ENCODE measurements around the gene PLXNB1.

PLXNB1 gene

GRCh38 chr3:48435223-48435595, 5.3 kb upstream of the PLXNB1 start:
- no peak for DNase-seq (ENCODE audit: low read depth, low spot score)

DNA sequence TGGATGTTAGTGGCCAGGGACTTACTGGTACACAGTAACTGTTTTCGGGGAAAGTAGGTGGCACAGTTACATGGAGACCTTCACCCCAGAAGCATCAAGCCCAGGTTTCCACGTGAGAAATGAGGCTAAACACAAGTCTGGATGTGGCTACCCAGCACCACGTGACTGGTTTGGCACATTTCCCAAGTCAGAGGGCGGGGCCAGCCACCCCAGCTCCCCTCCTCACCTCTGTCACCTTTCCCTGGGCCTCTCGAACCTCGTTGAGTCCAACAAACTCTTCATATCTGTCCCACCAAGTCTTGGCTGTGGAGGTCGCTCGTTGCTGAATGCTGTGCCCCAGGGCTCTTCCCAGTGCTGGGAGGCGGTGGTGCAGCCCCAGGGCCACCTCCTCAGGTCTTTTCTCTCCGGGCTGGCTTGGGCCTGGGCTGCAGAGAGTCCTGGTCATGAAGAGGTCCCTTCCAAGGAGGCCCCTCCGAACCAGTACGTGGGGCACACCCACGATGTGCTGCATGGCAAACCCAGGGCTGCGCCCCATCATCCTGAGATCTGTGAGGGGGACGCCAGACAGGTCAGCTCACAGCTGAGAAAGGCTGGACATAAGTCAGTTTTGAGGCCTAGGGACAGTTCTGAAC, 4.8 kb upstream of the PLXNB1 start:
- no peak for DNase-seq (ENCODE audit: low read depth, low spot score)

DNA sequence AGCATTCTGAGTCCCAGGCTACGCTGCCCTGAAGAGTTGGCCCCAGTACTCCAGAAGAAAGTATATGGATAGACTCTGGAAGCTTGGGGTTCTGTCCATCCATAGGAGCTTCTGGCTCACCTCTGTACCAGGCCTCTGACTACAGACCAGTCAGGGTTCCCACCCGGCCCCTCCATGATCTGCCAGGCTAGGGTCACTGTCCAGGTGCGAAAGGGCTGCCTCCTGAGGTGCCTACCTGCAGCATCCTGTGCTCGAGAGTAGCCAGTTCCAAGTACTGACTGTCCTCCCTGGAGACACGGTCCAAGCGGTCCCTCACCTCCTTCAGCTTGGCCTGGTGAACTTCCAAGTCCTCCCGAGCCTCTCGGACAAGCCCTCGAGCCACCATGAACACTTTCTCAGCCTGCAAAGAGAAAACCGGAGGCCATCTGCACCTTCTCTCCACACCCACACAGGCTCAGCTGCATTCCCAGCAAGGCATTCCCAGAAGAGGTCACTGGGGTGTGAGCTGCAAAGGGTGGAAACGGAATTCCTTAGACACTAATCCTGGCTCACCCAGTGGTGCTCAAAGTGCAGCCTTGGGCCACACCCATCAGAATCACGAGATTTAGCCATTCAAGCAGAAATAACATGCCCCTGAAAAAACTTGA, 3.7 kb upstream of the PLXNB1 start:
- no peak for DNase-seq (ENCODE audit: low read depth, low spot score)

DNA sequence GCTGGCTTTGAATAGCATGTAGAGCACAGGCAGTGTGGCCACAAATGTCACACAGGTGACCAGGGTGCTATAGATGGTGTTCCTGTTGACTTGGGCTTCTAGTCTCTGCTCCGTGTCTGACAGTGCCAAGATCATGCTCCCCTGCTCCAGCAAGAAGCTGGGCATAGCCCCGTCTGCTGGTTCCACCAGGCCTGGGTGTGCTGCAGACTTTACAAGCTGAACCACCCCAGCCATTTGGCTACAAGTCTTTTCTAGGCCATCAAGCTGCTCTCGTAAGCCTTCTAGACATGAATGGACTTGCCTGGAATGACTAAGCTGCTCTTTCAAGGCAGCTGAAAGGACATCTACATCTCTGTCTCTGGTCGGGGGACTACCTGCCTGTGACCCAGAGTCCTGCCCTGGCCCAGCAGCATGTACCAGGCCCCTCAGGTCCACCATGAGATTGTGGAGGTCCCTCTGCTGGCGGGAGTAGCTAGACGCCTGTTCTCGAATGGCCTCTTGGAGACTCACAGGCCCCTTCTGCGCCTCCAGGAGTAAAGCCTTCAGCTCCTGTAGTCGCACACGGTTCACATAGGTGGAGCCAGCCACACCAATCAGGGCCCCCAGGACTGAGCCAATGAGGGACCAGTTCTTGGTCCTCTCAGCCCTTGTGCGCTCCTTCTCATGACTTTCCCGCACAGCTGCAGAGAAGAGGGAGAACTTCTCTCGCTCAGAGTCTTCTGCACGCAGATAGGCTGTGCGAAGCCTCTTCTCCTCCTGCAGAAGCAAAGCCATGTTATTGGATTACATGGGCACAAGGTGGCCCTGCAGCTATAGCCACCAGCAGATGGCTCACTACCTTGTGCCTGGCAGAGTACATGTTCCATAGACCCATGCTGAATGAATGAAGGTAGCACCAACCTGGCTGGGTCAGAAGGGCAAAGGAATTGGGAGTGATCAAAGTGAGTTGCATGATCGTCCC, 2.8 kb upstream of the PLXNB1 start:
- DNase-seq (ENCODE audit: low read depth, low spot score) = no peak

GRCh38 chr3:48431224-48432029, 1.5 kb upstream of the PLXNB1 start:
- no peak for DNase-seq (ENCODE audit: low read depth, low spot score)

DNA sequence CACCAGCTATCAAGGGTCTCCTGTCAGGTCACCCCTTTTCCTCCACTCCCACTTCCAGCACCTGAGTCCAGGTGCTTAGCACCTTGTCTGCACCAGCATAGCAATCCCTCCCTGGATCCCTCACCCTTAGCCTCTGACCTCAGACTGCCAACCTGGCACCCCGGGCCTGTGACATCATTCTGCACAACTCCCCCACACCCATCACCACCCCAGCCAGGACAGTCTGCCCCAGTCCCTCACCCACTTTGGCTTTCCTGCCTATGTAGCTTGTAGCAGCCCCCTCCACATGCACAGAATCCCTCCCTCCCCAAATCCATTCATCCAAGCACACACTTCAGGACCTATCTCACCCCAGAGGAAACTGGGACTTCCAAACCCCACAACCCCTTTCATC, 819 bp upstream of the PLXNB1 start:
- no peak for DNase-seq (ENCODE audit: low read depth, low spot score)

- no peak for DNase-seq (ENCODE audit: low read depth, low spot score)
These were observed 448 bp downstream of the PLXNB1 start for GRCh38 chr3:48429317-48429959.

- DNase-seq (ENCODE audit: low read depth, low spot score) = no peak
These were observed 1.1 kb downstream of the PLXNB1 start for GRCh38 chr3:48428572-48429316.

GRCh38 chr3:48428088-48428571, 1.8 kb downstream of the PLXNB1 start:
- DNase-seq (ENCODE audit: low read depth, low spot score) = no peak

DNA sequence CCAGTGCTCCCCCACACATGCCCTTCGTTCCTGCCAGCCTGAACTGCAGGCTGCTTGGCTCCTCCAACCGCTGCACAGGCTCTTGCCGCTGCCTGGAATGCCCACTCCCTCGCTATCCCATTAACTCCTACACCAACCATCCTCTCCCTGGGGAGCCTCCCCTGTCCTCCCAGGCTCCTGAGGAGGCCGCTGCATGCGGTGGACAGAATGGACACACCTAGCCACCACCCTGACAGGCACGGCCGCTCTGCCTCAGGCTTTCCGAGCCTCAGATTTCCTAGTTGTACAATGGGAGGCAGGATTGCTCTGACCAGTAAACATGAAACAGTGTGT, 2.3 kb downstream of the PLXNB1 start:
- no peak for DNase-seq (ENCODE audit: low read depth, low spot score)

- no peak for DNase-seq (ENCODE audit: low read depth, low spot score)
These were observed 2.8 kb downstream of the PLXNB1 start for GRCh38 chr3:48426944-48427629.

- no peak for DNase-seq (ENCODE audit: low read depth, low spot score)
These were observed 3.4 kb downstream of the PLXNB1 start for GRCh38 chr3:48426401-48426909.

DNA sequence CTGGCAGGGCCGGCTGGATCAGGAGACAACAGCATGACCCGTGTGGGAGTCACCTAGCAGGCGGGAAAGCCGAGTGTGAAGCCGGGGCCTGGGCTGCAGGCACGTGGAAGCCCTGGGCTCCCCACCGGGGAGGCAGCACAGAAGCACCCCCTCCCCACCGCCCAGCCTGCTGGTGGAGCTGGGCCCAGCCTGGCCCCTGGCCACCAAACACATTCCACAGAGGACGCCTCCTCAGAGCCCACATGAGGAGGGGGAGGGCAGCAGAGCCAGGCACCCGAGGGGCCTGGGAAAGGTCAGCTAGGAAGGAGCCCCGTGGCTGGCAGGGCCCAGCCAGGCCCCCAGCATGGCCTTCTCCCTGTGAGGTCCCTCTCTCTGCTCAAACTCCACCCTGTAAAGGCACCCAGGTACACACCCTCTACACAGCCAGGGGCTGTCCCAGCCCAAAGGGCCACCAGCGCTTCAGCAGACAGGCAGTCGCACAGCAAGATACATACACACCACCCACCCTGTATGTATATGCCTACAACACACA, 4.5 kb downstream of the PLXNB1 start:
- no peak for DNase-seq (ENCODE audit: low read depth, low spot score)

DNA sequence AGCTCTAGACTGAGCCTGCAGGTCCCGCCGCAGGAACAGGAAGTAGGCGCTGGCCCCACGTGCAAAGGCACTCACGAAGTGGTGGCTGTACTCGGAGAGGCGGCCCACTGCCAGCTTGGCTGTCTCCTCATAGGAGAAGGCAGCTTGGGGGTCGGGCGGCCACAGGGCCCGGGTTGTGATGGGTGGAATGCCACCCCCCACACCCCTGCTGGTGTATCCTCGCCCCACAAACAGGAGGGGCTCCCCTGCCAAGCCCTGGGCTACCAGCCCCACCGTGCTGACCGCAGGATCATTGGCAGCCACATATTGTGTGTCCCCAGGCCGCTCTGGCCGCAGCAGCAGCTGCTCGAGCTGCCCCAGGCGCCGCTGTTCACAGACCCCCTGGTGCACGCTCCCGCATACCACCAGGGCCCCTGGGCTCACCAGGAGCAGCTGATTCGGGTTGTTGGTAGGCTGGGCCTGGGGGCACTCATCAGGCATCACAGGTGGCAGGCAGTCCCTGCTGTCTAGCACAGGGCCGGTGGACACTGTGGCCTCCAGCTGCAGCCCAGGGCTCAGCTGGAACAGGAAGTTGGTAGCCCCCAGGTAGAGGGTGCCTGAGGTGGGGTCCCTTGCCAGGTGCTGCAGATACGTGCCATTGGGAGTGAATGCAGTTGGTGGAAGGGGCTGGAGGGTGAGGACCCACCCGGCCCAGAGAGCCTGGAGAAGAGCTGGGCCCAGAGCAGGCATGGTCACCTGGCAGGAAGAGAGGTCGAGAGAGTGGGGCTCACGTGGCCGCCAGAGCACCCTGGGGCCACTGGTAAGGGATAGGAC, 5.8 kb downstream of the PLXNB1 start:
- DNase-seq (ENCODE audit: low read depth, low spot score) = no peak

DNA sequence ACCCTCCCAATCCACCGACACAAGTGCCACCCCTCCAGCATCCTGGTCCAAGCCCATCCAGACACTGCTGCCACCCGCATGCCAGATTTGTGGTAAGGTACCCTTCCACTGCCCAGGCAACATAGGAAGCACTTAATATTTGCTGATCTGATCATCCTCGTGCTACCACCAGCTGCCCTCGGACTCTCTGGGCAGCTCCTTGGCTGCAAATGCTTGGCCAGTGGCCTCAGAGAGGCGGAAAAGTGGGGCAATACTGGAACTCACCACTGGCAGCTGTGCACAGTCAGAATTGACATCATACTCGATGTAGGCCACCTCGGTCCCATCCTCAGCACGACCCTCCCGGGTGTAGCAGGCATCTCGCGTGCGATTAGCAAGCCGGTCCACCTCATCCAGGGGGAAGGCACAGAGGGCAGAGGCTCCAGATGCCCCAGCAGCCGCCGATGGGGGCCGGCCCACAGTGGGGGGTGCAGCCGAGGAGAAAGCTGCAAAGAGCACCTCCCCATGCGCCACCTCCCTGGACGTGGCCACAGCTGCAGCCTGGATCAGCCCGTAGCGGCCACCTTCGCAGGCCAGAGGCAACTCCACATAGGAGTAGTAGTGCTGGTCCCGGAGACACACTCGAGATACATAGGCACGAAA, 6.5 kb downstream of the PLXNB1 start:
- DNase-seq (ENCODE audit: low read depth, low spot score) = no peak

- no peak for DNase-seq (ENCODE audit: low read depth, low spot score)
These were observed 7.2 kb downstream of the PLXNB1 start for GRCh38 chr3:48422681-48423080.

- DNase-seq (ENCODE audit: low read depth, low spot score) = no peak
These were observed 7.6 kb downstream of the PLXNB1 start for GRCh38 chr3:48422272-48422671.

GRCh38 chr3:48420561-48420960, 9.3 kb downstream of the PLXNB1 start:
- DNase-seq (ENCODE audit: low read depth, low spot score) = no peak
